WTC11 (cell line): ENCODE results near the gene OR2M7. TPM values are rescaled to one million over a fixed set of nuclear protein-coding genes. Genes with fewer than 3 reads are reported as not detected.
"Not testable (repeated sequence)": the region's sequence is repeated elsewhere in the genome, so short reads cannot be mapped to it uniquely, and the experiment has no call there.

Experiments used
- ATAC-seq: fragments of 200-7000 bp; cut with Tn5 transposase; 2 replicates; pipeline ENCODE4 v1.10.0; 2021; ENCODE audit warnings: mild to moderate bottlenecking, moderate library complexity
- CTCF ChIA-PET: fragments of 300-600 bp; sonication (Branson Sonifier 250); formaldehyde crosslinking; loops from one replicate; lab custom pipeline; 2021; ENCODE audit warnings: antibody characterized with exemption; lab: Charles Lee
- POLR2A ChIA-PET: fragments of 350-600 bp; sonication (Branson Sonifier 250); formaldehyde crosslinking; loops from one replicate; lab custom pipeline; 2021; ENCODE audit warnings: antibody characterized with exemption; lab: Charles Lee
- DNase-seq: peaks from one replicate; pipeline ENCODE4 v3.0.0; 2021; ENCODE audit warnings: low spot score
- H3K27ac Mint-ChIP-seq: 2 replicates; pipeline ENCODE4 v1.8.0; 2021; ENCODE audit warnings: mixed read lengths
- H3K27me3 Mint-ChIP-seq: 2 replicates; pipeline ENCODE4 v1.8.0; 2021; ENCODE audit warnings: low read depth, mild to moderate bottlenecking, moderate library complexity, mixed read lengths
- H3K36me3 Mint-ChIP-seq: 2 replicates; pipeline ENCODE4 v1.8.0; 2021; ENCODE audit warnings: mixed read lengths
- H3K4me1 Mint-ChIP-seq: 2 replicates; pipeline ENCODE4 v1.8.0; 2022; ENCODE audit warnings: mixed read lengths
- H3K4me3 Mint-ChIP-seq: 2 replicates; pipeline ENCODE4 v1.8.0; 2021; ENCODE audit warnings: mild to moderate bottlenecking, moderate library complexity, mixed read lengths
- H3K9me3 Mint-ChIP-seq: 2 replicates; pipeline ENCODE4 v1.8.0; 2021; ENCODE audit warnings: mixed read lengths
- AFF4 ChIP-seq: sonication (generic); formaldehyde crosslinking; IDR thresholded peaks from 2 replicates; pipeline ENCODE4 v1.8.1; 2023; ENCODE audit warnings: mild to moderate bottlenecking, missing genetic modification reagents, borderline replicate concordance
- ATF1 ChIP-seq: sonication (generic); formaldehyde crosslinking; IDR thresholded peaks from 2 replicates; pipeline ENCODE4 v1.8.1; 2023; ENCODE audit warnings: mild to moderate bottlenecking, moderate library complexity, missing genetic modification reagents
- ATF3 ChIP-seq: sonication (generic); formaldehyde crosslinking; conservative IDR thresholded peaks from 2 replicates; pipeline ENCODE4 v1.8.1; 2022; ENCODE audit warnings: mild to moderate bottlenecking, missing genetic modification reagents
- FOXP4 ChIP-seq: sonication (generic); formaldehyde crosslinking; IDR thresholded peaks from 2 replicates; pipeline ENCODE4 v1.8.0; 2022; ENCODE audit warnings: mild to moderate bottlenecking, missing genetic modification reagents
- IRF2 ChIP-seq: sonication (generic); formaldehyde crosslinking; IDR thresholded peaks from 2 replicates; pipeline ENCODE4 v1.8.0; 2022; ENCODE audit warnings: low read depth, missing genetic modification reagents, borderline replicate concordance
- MAX ChIP-seq: sonication (generic); formaldehyde crosslinking; IDR thresholded peaks from 2 replicates; pipeline ENCODE4 v1.8.0; 2022; ENCODE audit warnings: mild to moderate bottlenecking, missing genetic modification reagents
- MXD4 ChIP-seq: fragments of 250-450 bp; sonication (Bioruptor Pico); IDR thresholded peaks from 2 replicates; pipeline ENCODE4 v1.8.0; 2021; ENCODE audit warnings: mild to moderate bottlenecking, moderate library complexity, borderline replicate concordance
- NFATC4 ChIP-seq: fragments of 250-450 bp; sonication (Bioruptor Pico); IDR thresholded peaks from 2 replicates; pipeline ENCODE4 v1.9.0; 2021; ENCODE audit warnings: mild to moderate bottlenecking
- NFE2L1 ChIP-seq: sonication (generic); formaldehyde crosslinking; IDR thresholded peaks from 2 replicates; pipeline ENCODE4 v1.8.1; 2023; ENCODE audit warnings: missing genetic modification reagents
- NFYB ChIP-seq: sonication (generic); formaldehyde crosslinking; conservative IDR thresholded peaks from 2 replicates; pipeline ENCODE4 v1.8.0; 2022; ENCODE audit warnings: low read depth, missing genetic modification reagents
- NR1H2 ChIP-seq: sonication (generic); formaldehyde crosslinking; IDR thresholded peaks from 2 replicates; pipeline ENCODE4 v1.9.0; 2021; ENCODE audit warnings: mild to moderate bottlenecking, moderate library complexity, missing genetic modification reagents
- PREB ChIP-seq: sonication (generic); formaldehyde crosslinking; IDR thresholded peaks from 2 replicates; pipeline ENCODE4 v1.8.1; 2022; ENCODE audit warnings: mild to moderate bottlenecking, missing genetic modification reagents, moderate library complexity, borderline replicate concordance
- RELA ChIP-seq: sonication (generic); formaldehyde crosslinking; IDR thresholded peaks from 2 replicates; pipeline ENCODE4 v1.8.1; 2022; ENCODE audit warnings: missing genetic modification reagents, mild to moderate bottlenecking, borderline replicate concordance
- SMAD3 ChIP-seq: sonication (generic); formaldehyde crosslinking; IDR thresholded peaks from 2 replicates; pipeline ENCODE4 v1.8.0; 2022; ENCODE audit warnings: missing genetic modification reagents, mild to moderate bottlenecking, borderline replicate concordance
- SP1 ChIP-seq: sonication (generic); formaldehyde crosslinking; conservative IDR thresholded peaks from 2 replicates; pipeline ENCODE4 v1.8.1; 2022; ENCODE audit warnings: missing genetic modification reagents
- ZNF219 ChIP-seq: sonication (generic); formaldehyde crosslinking; IDR thresholded peaks from 2 replicates; pipeline ENCODE4 v1.8.0; 2023; ENCODE audit warnings: missing genetic modification reagents, mild to moderate bottlenecking, borderline replicate concordance
- ZNF232 ChIP-seq: sonication (generic); formaldehyde crosslinking; IDR thresholded peaks from 2 replicates; pipeline ENCODE4 v1.8.0; 2022; ENCODE audit warnings: mild to moderate bottlenecking, missing genetic modification reagents
- ZNF263 ChIP-seq: sonication (generic); formaldehyde crosslinking; IDR thresholded peaks from 2 replicates; pipeline ENCODE4 v1.8.1; 2022; ENCODE audit warnings: low read depth, mild to moderate bottlenecking, moderate library complexity, missing genetic modification reagents
- ZNF396 ChIP-seq: fragments of 250-450 bp; sonication (Bioruptor Pico); IDR thresholded peaks from 2 replicates; pipeline ENCODE4 v1.8.0; 2021; ENCODE audit warnings: mild to moderate bottlenecking, moderate library complexity, borderline replicate concordance
- ZSCAN18 ChIP-seq: fragments of 250-450 bp; sonication (Bioruptor Pico); IDR thresholded peaks from 2 replicates; pipeline ENCODE4 v2.1.2; 2022; ENCODE audit warnings: mild to moderate bottlenecking, moderate library complexity
- total RNA-seq: library from RNA; stranded (reverse); gene quantifications from 3 replicates; pipeline ENCODE4 v1.2.3, GENCODE V29; 2021

Gene OR2M7
- total RNA-seq, 1 experiment from 2014 or later, result not detected

- TF ChIP-seq ATF3 (CRISPR knock-in tag) (no peak), ZNF219 (no peak), MAX (no peak), ZSCAN18 (CRISPR knock-in tag) (no peak), FOXP4 (no peak), AFF4 (CRISPR knock-in tag) (no peak), SMAD3 (no peak), RELA (CRISPR knock-in tag) (no peak)
These were observed 18.3 kb downstream of the OR2M7 start (continued) for GRCh38 chr1:248306103-248306502.

- CTCF ChIA-PET, POLR2A ChIA-PET, H3K27me3 Mint-ChIP-seq, H3K4me3 Mint-ChIP-seq, ATAC-seq, DNase-seq, H3K27ac Mint-ChIP-seq, H3K4me1 Mint-ChIP-seq: not testable (repeated sequence)
- H3K36me3 Mint-ChIP-seq, result peaks cover 58% of the 10 kb centered on the region
- peaks cover 74% of the 10 kb centered on the region for H3K9me3 Mint-ChIP-seq
These were observed 18.7 kb downstream of the OR2M7 start for GRCh38 chr1:248305672-248306071.

- no peak within 1 kb of the TSS for H3K4me3 Mint-ChIP-seq
- H3K4me1 Mint-ChIP-seq, result no peaks in the 10 kb centered on the region
- TF ChIP-seq NFYB (no peak), ZNF396 (CRISPR knock-in tag) (no peak), SP1 (CRISPR knock-in tag) (no peak), NFE2L1 (CRISPR knock-in tag) (no peak), NR1H2 (CRISPR knock-in tag) (no peak), NFATC4 (CRISPR knock-in tag) (no peak), IRF2 (CRISPR knock-in tag) (no peak), PREB (CRISPR knock-in tag) (no peak), ATF1 (no peak), ZNF263 (CRISPR knock-in tag) (no peak), ZNF232 (CRISPR knock-in tag) (no peak), ATF3 (CRISPR knock-in tag) (no peak), MXD4 (no peak), ZNF219 (no peak), AFF4 (CRISPR knock-in tag) (no peak)
- POLR2A ChIA-PET, result no interaction called here
- peaks cover 55% of the 10 kb centered on the region for H3K36me3 Mint-ChIP-seq
- ATAC-seq, result no peak
- H3K27ac Mint-ChIP-seq, result no peak within 1 kb of the TSS
- H3K9me3 Mint-ChIP-seq, result peaks cover 72% of the 10 kb centered on the region
- CTCF ChIA-PET, result no interaction called here
- H3K27me3 Mint-ChIP-seq, result no peaks in the 10 kb centered on the region; the same call in 1 of the 2 replicates
- DNase-seq, result no peak
These were observed 21.0 kb downstream of the OR2M7 start, which contains the start of gene OR2T12 for GRCh38 chr1:248303324-248303723. Gene OR2T12, minus strand, starts transcription at chr1:248303424. Its CDS starts 7,846 bp downstream, at chr1:248295578.
